A673 (cell line): Measurements from ENCODE around the gene CEMIP. TPM values are rescaled to one million over a fixed set of nuclear protein-coding genes. Genes with fewer than 3 reads are reported as not detected.

Experiments used
- BruUV-seq: library from RNA; stranded (reverse); fragments of 400-500 nt; replicated peaks from 2 replicates; lab custom pipeline; 2021; lab: Mats Ljungman, UMichigan
- CTCF ChIA-PET: fragments of 300-600 bp; sonication (Branson Sonifier 250); formaldehyde crosslinking; loops from one replicate; lab custom pipeline; 2022; ENCODE audit warnings: antibody characterized with exemption; lab: Charles Lee
- POLR2A ChIA-PET: fragments of 300-600 bp; sonication (Branson Sonifier 250); formaldehyde crosslinking; loops from one replicate; lab custom pipeline; 2022; ENCODE audit warnings: antibody characterized with exemption; ENCODE audit not compliant: low non-redundant PET; lab: Charles Lee
- DNase-seq: peaks from one replicate; pipeline ENCODE4 v3.0.0-alpha.2; 2015; ENCODE audit warnings: low spot score
- H3K27ac ChIP-seq: fragments of 200-600 bp; sonication (generic); 2 replicates; pipeline ENCODE4 v1.5.1; 2016; ENCODE audit warnings: mixed run types, low read depth, mild to moderate bottlenecking, mixed read lengths, antibody characterized with exemption, low read length; ENCODE audit not compliant: poor library complexity, severe bottlenecking
- H3K27me3 ChIP-seq: fragments of 200-600 bp; sonication (generic); replicated peaks from 2 replicates; pipeline ENCODE4 v1.6.1; 2017; ENCODE audit warnings: mixed run types, low read depth, mild to moderate bottlenecking, mixed read lengths, antibody characterized with exemption, low read length; ENCODE audit not compliant: insufficient read depth, poor library complexity
- H3K36me3 ChIP-seq: fragments of 200-600 bp; sonication (generic); 2 replicates; pipeline ENCODE4 v1.6.1; 2016; ENCODE audit warnings: mixed run types, mild to moderate bottlenecking, mixed read lengths, antibody characterized with exemption, low read length; ENCODE audit not compliant: insufficient read depth, poor library complexity, severe bottlenecking
- H3K4me1 ChIP-seq: fragments of 200-600 bp; sonication (generic); 2 replicates; pipeline ENCODE4 v1.6.1; 2017; ENCODE audit warnings: mixed run types, mild to moderate bottlenecking, mixed read lengths, antibody characterized with exemption, low read length; ENCODE audit not compliant: insufficient read depth, poor library complexity, severe bottlenecking
- H3K4me3 ChIP-seq: fragments of 200-600 bp; sonication (generic); 2 replicates; pipeline ENCODE4 v1.5.1; 2016; ENCODE audit warnings: low read depth, mixed run types, mild to moderate bottlenecking, mixed read lengths, low read length; ENCODE audit not compliant: poor library complexity, severe bottlenecking
- H3K9me3 ChIP-seq: fragments of 200-600 bp; sonication (generic); 2 replicates; pipeline ENCODE4 v1.6.1; 2016; ENCODE audit warnings: mixed run types, low read depth, mild to moderate bottlenecking, mixed read lengths, antibody characterized with exemption, low read length; ENCODE audit not compliant: poor library complexity, severe bottlenecking
- EZH2 ChIP-seq: fragments of 200-600 bp; sonication (generic); IDR thresholded peaks from 2 replicates; pipeline ENCODE4 v1.6.1; 2017; ENCODE audit warnings: borderline replicate concordance, low read depth, mild to moderate bottlenecking, mixed read lengths, antibody characterized with exemption, low read length; ENCODE audit not compliant: poor library complexity, severe bottlenecking
- intact Hi-C: fragments of 100-400 bp; cut with micrococcal nuclease; formaldehyde crosslinking; loops from one replicate; pipeline ENCODE4 v1.10.0; 2022; ENCODE audit not compliant: unreplicated experiment
- total RNA-seq: library from RNA; stranded (reverse); gene quantifications from 2 replicates; pipeline ENCODE4 v1.2.3, GENCODE V29; 2021
- TF ChIP-seq, protein P1 (sequence below): fragments of 300-800, 200-600 bp; sonication (generic); conservative IDR thresholded peaks from 2 replicates; pipeline ENCODE4 v1.5.1; 2017; ENCODE audit warnings: low read depth, mild to moderate bottlenecking, antibody characterized with exemption, low read length, moderate library complexity, mixed read lengths

Gene CEMIP
- total RNA-seq, 1 experiment from 2014 or later: not detected

DNA sequence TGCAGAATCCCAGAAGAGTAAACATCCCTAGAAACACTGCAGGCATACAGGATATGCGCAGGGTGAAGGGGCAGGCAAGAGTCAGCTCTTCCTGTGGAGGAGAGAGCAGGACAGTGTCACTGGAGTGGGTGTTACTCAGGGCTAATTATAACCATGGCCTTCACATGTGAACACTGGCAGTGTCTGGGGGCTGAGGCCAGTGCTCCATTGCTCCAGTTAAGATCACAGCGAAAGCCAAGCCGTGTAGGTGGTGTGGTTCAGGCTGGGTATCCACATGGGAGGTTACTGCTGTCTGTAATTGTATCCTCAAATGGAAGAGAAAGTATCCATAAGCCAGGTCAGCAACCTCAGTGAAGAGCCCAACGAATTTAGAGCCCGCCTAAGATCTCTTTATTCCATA is 125.8 kb downstream of the CEMIP start:
- CTCF ChIA-PET: no interaction called here
- POLR2A ChIA-PET: no interaction called here
- intact Hi-C loops: no loop called here
- no TSS peak for BruUV-seq
- no peaks in the 10 kb centered on the region for H3K27me3 ChIP-seq
- no peaks in the 10 kb centered on the region for H3K4me1 ChIP-seq
- no peak overlapping the region for H3K4me3 ChIP-seq
- H3K36me3 ChIP-seq: no peaks in the 10 kb centered on the region
- no peak for TF ChIP-seq EZH2
- TF ChIP-seq, protein P1, sequence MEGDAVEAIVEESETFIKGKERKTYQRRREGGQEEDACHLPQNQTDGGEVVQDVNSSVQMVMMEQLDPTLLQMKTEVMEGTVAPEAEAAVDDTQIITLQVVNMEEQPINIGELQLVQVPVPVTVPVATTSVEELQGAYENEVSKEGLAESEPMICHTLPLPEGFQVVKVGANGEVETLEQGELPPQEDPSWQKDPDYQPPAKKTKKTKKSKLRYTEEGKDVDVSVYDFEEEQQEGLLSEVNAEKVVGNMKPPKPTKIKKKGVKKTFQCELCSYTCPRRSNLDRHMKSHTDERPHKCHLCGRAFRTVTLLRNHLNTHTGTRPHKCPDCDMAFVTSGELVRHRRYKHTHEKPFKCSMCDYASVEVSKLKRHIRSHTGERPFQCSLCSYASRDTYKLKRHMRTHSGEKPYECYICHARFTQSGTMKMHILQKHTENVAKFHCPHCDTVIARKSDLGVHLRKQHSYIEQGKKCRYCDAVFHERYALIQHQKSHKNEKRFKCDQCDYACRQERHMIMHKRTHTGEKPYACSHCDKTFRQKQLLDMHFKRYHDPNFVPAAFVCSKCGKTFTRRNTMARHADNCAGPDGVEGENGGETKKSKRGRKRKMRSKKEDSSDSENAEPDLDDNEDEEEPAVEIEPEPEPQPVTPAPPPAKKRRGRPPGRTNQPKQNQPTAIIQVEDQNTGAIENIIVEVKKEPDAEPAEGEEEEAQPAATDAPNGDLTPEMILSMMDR: no peak
- DNase-seq: no peak
- H3K9me3 ChIP-seq: no peaks in the 10 kb centered on the region
- no peak overlapping the region for H3K27ac ChIP-seq

DNA sequence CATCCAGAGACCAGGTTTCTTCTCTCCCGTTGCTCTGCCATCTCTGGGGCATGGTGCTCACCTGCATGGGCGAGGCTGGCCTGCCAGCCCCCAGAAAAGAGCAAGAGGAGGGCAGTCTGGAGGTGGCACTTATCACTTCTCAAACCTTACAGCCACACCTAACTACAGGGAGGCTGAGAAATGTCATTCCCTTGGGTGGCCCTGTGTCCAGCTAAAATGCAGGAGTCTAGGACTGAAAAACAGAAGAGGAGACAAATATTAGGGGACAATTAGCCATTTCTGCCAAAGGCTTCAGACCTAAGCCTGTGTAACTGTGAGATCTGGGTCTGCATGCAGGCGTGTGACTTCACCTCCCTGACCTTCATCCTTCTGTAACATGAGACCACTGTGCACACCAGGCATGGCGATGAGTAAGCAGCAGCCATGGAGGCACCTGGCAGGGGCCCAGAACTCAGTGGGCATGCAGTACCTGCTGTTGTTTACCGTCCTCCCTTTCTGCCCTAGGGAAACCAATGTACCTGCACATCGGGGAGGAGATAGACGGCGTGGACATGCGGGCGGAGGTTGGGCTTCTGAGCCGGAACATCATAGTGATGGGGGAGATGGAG is 127.1 kb downstream of the CEMIP start:
- no peaks in the 10 kb centered on the region for H3K9me3 ChIP-seq
- no peaks in the 10 kb centered on the region for H3K27me3 ChIP-seq
- TF ChIP-seq EZH2: no peak
- TF ChIP-seq, protein P1: no peak
- no TSS peak for BruUV-seq
- no peak overlapping the region for H3K27ac ChIP-seq
- H3K4me3 ChIP-seq: no peak overlapping the region
- H3K36me3 ChIP-seq: no peaks in the 10 kb centered on the region
- intact Hi-C loops: no loop called here
- CTCF ChIA-PET: no interaction called here
- no peaks in the 10 kb centered on the region for H3K4me1 ChIP-seq
- POLR2A ChIA-PET: no interaction called here
- DNase-seq: no peak

DNA sequence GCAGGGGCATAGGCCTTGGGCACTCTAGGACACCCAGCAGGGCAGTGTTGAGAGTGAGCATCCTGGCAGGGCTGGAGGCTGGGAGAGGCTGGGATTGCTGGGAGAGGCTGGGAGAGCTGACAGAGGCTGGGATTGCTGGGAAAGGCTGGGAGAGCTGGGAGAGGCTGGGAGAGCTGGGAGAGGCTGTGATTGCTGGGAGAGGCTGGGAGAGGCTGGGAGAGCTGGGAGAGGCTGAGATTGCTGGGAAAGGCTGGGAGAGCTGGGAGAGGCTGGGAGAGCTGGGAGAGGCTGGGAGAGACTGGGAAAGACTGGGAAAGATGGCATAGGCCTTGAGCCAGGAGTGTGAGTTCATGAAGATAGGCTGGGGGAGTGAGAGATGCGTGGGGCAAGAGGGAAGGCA is 132.7 kb downstream of the CEMIP start:
- POLR2A ChIA-PET: no interaction called here
- no peak for DNase-seq
- H3K9me3 ChIP-seq: no peaks in the 10 kb centered on the region
- TF ChIP-seq, protein P1: no peak
- TF ChIP-seq EZH2: no peak
- no peaks in the 10 kb centered on the region for H3K36me3 ChIP-seq
- H3K4me3 ChIP-seq: no peak overlapping the region
- H3K27me3 ChIP-seq: no peaks in the 10 kb centered on the region
- CTCF ChIA-PET: no interaction called here
- BruUV-seq: no TSS peak
- H3K27ac ChIP-seq: no peak overlapping the region
- no peaks in the 10 kb centered on the region for H3K4me1 ChIP-seq
- intact Hi-C loops: no loop called here
